Endothelial cell of hepatic sinusoid (primary cell): ENCODE data around the gene PPFIA4.

Source experiments
- in situ Hi-C: cut with HindIII; loops from 2 replicates; pipeline ENCODE4 v1.10.0; 2017; ENCODE audit warnings: low sequenced_read_pairs

PPFIA4 gene

GRCh38 chr1:203124546-203125317, 98.4 kb downstream of the PPFIA4 start:
- in situ Hi-C loops, result loop anchor here (5.0 kb wide), 1 partner anchor 38 kb away; no protein-coding TSS in a partner anchor

- in situ Hi-C loops, result no loop called here
Measured at GRCh38 chr1:203126151-203126865, 100.0 kb downstream of the PPFIA4 start.

- in situ Hi-C loops, result no loop called here
Measured at GRCh38 chr1:203126866-203127665, 100.8 kb downstream of the PPFIA4 start.

- in situ Hi-C loops, result no loop called here
Measured at GRCh38 chr1:203127666-203128430, 101.6 kb downstream of the PPFIA4 start, which contains the start of gene ADORA1. TSS of gene ADORA1 (plus strand) at chr1:203127726. CDS start at chr1:203128842, 1,116 bp downstream.

GRCh38 chr1:203128431-203128715, 102.1 kb downstream of the PPFIA4 start:
- in situ Hi-C loops, result no loop called here
